IMR-90 (cell line): ENCODE results near the gene HDAC10. TPM values are rescaled to one million over a fixed set of nuclear protein-coding genes. Genes with fewer than 3 reads are reported as not detected.

Experiments
- ATAC-seq: fragments of 200-7000 bp; cut with Tn5 transposase; 2 replicates; pipeline ENCODE4 v1.9.1; 2020; ENCODE audit warnings: low read depth, mild to moderate bottlenecking, moderate library complexity
- BruUV-seq: library from RNA; stranded (reverse); fragments of 400-500 nt; replicated peaks from 2 replicates; lab custom pipeline; 2021; lab: Mats Ljungman, UMichigan
- CTCF ChIA-PET: fragments of 300-600 bp; formaldehyde crosslinking; extraction: SDS; loops from one replicate; lab custom pipeline; 2021; ENCODE audit warnings: antibody characterized with exemption; lab: Yijun Ruan, JAX
- POLR2A ChIA-PET: fragments of 300-600 bp; sonication (Branson Sonifier 250); formaldehyde crosslinking; loops from one replicate; lab custom pipeline; 2022; ENCODE audit warnings: antibody characterized with exemption; ENCODE audit not compliant: unreplicated experiment; lab: Charles Lee
- DNase-seq: peaks from one replicate; pipeline ENCODE4 v3.0.0; 2013
- H2AFZ ChIP-seq: replicated peaks from 2 replicates; pipeline ENCODE3; 2013; ENCODE audit warnings: low read length, mild to moderate bottlenecking; ENCODE audit not compliant: poor library complexity
- H2AK5ac ChIP-seq: 2 replicates; pipeline ENCODE4 v1.6.1; 2013; ENCODE audit warnings: low read depth, low read length, inconsistent platforms
- H2AK9ac ChIP-seq: replicated peaks from 2 replicates; pipeline ENCODE3; 2013; ENCODE audit warnings: mild to moderate bottlenecking, low read depth, low read length, moderate library complexity; ENCODE audit not compliant: poor library complexity
- H2BK120ac ChIP-seq: 2 replicates; pipeline ENCODE4 v1.6.1; 2013; ENCODE audit warnings: low read depth, low read length, inconsistent platforms
- H2BK15ac ChIP-seq: 3 replicates; pipeline ENCODE4 v1.6.1; 2013; ENCODE audit warnings: low read depth, low read length, inconsistent platforms
- H2BK20ac ChIP-seq: 2 replicates; pipeline ENCODE4 v1.6.1; 2013; ENCODE audit warnings: low read depth, mild to moderate bottlenecking, inconsistent platforms, low read length, moderate library complexity
- H2BK5ac ChIP-seq: 2 replicates; pipeline ENCODE4 v1.6.1; 2013; ENCODE audit warnings: mild to moderate bottlenecking, low read depth, low read length, inconsistent platforms; ENCODE audit not compliant: poor library complexity, severe bottlenecking
- H3K14ac ChIP-seq: replicated peaks from 2 replicates; pipeline ENCODE4 v1.6.1; 2013; ENCODE audit warnings: low read depth, low read length, inconsistent platforms
- H3K18ac ChIP-seq: 2 replicates; pipeline ENCODE4 v1.6.1; 2013; ENCODE audit warnings: low read depth, low read length, control low read depth
- H3K23ac ChIP-seq: 2 replicates; pipeline ENCODE4 v1.6.1; 2013; ENCODE audit warnings: low read depth, low read length, inconsistent platforms
- H3K27ac ChIP-seq: 2 replicates; pipeline ENCODE4 v1.5.1; 2013; ENCODE audit warnings: mild to moderate bottlenecking, control low read depth, low read length; ENCODE audit not compliant: insufficient read depth
- H3K27me3 ChIP-seq: 2 replicates; pipeline ENCODE4 v1.6.1; 2013; ENCODE audit warnings: low read length; ENCODE audit not compliant: control insufficient read depth, insufficient read depth
- H3K36me3 ChIP-seq: 2 replicates; pipeline ENCODE4 v1.6.1; 2013; ENCODE audit warnings: low read length, mixed read lengths; ENCODE audit not compliant: control insufficient read depth, insufficient read depth
- H3K4ac ChIP-seq: 2 replicates; pipeline ENCODE4 v1.6.1; 2013; ENCODE audit warnings: low read depth, low read length, inconsistent platforms
- H3K4me1 ChIP-seq: 2 replicates; pipeline ENCODE4 v1.6.1; 2013; ENCODE audit warnings: low read length, mixed read lengths; ENCODE audit not compliant: control insufficient read depth, insufficient read depth
- H3K4me2 ChIP-seq: 2 replicates; pipeline ENCODE4 v1.6.1; 2013; ENCODE audit warnings: low read depth, mild to moderate bottlenecking, control low read depth, low read length, moderate library complexity
- H3K4me3 ChIP-seq: 2 replicates; pipeline ENCODE4 v1.5.1; 2013; ENCODE audit warnings: low read depth, mild to moderate bottlenecking, control low read depth, low read length, moderate library complexity; ENCODE audit not compliant: insufficient read depth
- H3K56ac ChIP-seq: 2 replicates; pipeline ENCODE4 v1.6.1; 2013; ENCODE audit warnings: low read length, inconsistent platforms; ENCODE audit not compliant: insufficient read depth; ENCODE audit errors: extremely low read depth
- H3K79me1 ChIP-seq, 2 experiments: 2 replicates each; pipeline ENCODE4 v1.6.1; 2013; ENCODE audit warnings: low read length in 2 of 2, inconsistent platforms in 1 of 2, low read depth in 1 of 2
- H3K9ac ChIP-seq: 2 replicates; pipeline ENCODE4 v1.6.1; 2013; ENCODE audit warnings: low read depth, low read length, control low read depth
- H3K9me1 ChIP-seq: 2 replicates; pipeline ENCODE4 v1.6.1; 2013; ENCODE audit warnings: low read length, inconsistent platforms; ENCODE audit not compliant: insufficient read depth
- H3K9me3 ChIP-seq: 2 replicates; pipeline ENCODE4 v1.6.1; 2013; ENCODE audit warnings: low read length; ENCODE audit not compliant: control insufficient read depth, insufficient read depth
- H4K20me1 ChIP-seq: 2 replicates; pipeline ENCODE4 v1.6.1; 2013; ENCODE audit warnings: low read length, inconsistent platforms; ENCODE audit not compliant: insufficient read depth
- H4K5ac ChIP-seq: 2 replicates; pipeline ENCODE4 v1.6.1; 2013; ENCODE audit warnings: mild to moderate bottlenecking, low read depth, low read length, control low read depth
- H4K8ac ChIP-seq, 2 experiments: 2 replicates each; pipeline ENCODE4 v1.6.1; 2013; ENCODE audit warnings: low read depth in 2 of 2, low read length in 2 of 2, control low read depth in 1 of 2, inconsistent platforms in 1 of 2
- H4K91ac ChIP-seq: 2 replicates; pipeline ENCODE4 v1.6.1; 2013; ENCODE audit warnings: low read depth, low read length, inconsistent platforms; ENCODE audit not compliant: insufficient read depth
- BHLHE40 ChIP-seq: fragments of 150-350 bp; IDR thresholded peaks from 2 replicates; pipeline ENCODE4 v1.6.1; 2016; ENCODE audit warnings: mild to moderate bottlenecking, low read depth, low read length
- CEBPB ChIP-seq: IDR thresholded peaks from 2 replicates; pipeline ENCODE4 v1.6.1; 2012; ENCODE audit warnings: low read depth, low read length, improper control_type of control experiment
- CHD1 ChIP-seq: IDR thresholded peaks from 2 replicates; pipeline ENCODE4 v1.6.1; 2012; ENCODE audit warnings: low read depth, low read length, improper control_type of control experiment
- CTCF ChIP-seq: conservative IDR thresholded peaks from 2 replicates; pipeline ENCODE4 v1.5.1; 2012; ENCODE audit warnings: mild to moderate bottlenecking, low read depth, low read length, improper control_type of control experiment
- FOS ChIP-seq: fragments of 150-350 bp; IDR thresholded peaks from 2 replicates; pipeline ENCODE4 v1.6.1; 2016; ENCODE audit warnings: low read depth, low read length
- MAFK ChIP-seq: IDR thresholded peaks from 2 replicates; pipeline ENCODE4 v1.6.1; 2012; ENCODE audit warnings: low read depth, low read length, improper control_type of control experiment
- MAZ ChIP-seq: IDR thresholded peaks from 2 replicates; pipeline ENCODE4 v1.6.1; 2012; ENCODE audit warnings: low read depth, mild to moderate bottlenecking, low read length, improper control_type of control experiment, moderate library complexity, borderline replicate concordance
- MXI1 ChIP-seq: IDR thresholded peaks from 2 replicates; pipeline ENCODE4 v1.6.1; 2012; ENCODE audit warnings: low read depth, mild to moderate bottlenecking, low read length, moderate library complexity, borderline replicate concordance
- NFE2L2 ChIP-seq: fragments of 150-350 bp; IDR thresholded peaks from 2 replicates; pipeline ENCODE4 v1.6.1; 2016; ENCODE audit warnings: low read depth, mild to moderate bottlenecking, low read length
- POLR2A ChIP-seq: IDR thresholded peaks from 2 replicates; pipeline ENCODE4 v1.6.1; 2012; ENCODE audit warnings: mild to moderate bottlenecking, low read depth, low read length
- RAD21 ChIP-seq: IDR thresholded peaks from 2 replicates; pipeline ENCODE4 v1.6.1; 2012; ENCODE audit warnings: low read length, improper control_type of control experiment
- RCOR1 ChIP-seq: IDR thresholded peaks from 2 replicates; pipeline ENCODE4 v1.6.1; 2012; ENCODE audit warnings: mild to moderate bottlenecking, low read length, improper control_type of control experiment; ENCODE audit not compliant: insufficient replicate concordance
- RFX5 ChIP-seq: IDR thresholded peaks from 2 replicates; pipeline ENCODE4 v1.8.0; 2012; ENCODE audit warnings: low read depth, mild to moderate bottlenecking, low read length, moderate library complexity
- SMC3 ChIP-seq: fragments of 150-350 bp; IDR thresholded peaks from 2 replicates; pipeline ENCODE4 v1.6.1; 2016; ENCODE audit warnings: low read depth, mild to moderate bottlenecking, antibody characterized with exemption, low read length, moderate library complexity
- USF2 ChIP-seq: fragments of 150-350 bp; IDR thresholded peaks from 2 replicates; pipeline ENCODE4 v1.6.1; 2017; ENCODE audit warnings: mild to moderate bottlenecking, antibody characterized with exemption, low read length, low read depth
- WGBS, 2 experiments: methylation state at CpG; one replicate each; pipeline versions ENCODE4 v1.1.5 to v1.1.7; 2013; ENCODE audit warnings: missing lambda C conversion rate in 2 of 2; ENCODE audit not compliant: insufficient read length in 1 of 2; ENCODE audit errors: extremely low coverage in 2 of 2; 5-methylcytosine and 5-hydroxymethylcytosine counted together
- dilution Hi-C: fragments of 300-500 bp; cut with HindIII; formaldehyde crosslinking; loops from one replicate; pipeline ENCODE4 v1.14.3; 2018; ENCODE audit warnings: low sequenced_read_pairs; ENCODE audit not compliant: unreplicated experiment
- in situ Hi-C: fragments of 300-500 bp; cut with MboI; formaldehyde crosslinking; loops from 3 replicates; pipeline ENCODE4 v1.14.3; 2019; ENCODE audit warnings: low sequenced_read_pairs, inconsistent platforms, mixed read lengths
- intact Hi-C: fragments of 100-400 bp; cut with micrococcal nuclease; formaldehyde crosslinking; loops from 2 replicates; pipeline ENCODE4 v1.10.0; 2022
- polyA plus RNA-seq, 3 experiments: library from polyadenylated mRNA; depleted of rRNA; stranded (reverse); fragments of >200 nt; gene quantifications; 2 replicates each; pipeline ENCODE4 v1.2.3, GENCODE V29; 2012; ENCODE audit warnings: low replicate concordance in 1 of 3
- total RNA-seq: library from RNA; depleted of rRNA; stranded (reverse); fragments of >200 nt; gene quantifications from 2 replicates; pipeline ENCODE4 v1.2.3, GENCODE V29; 2012
- TF ChIP-seq, protein P1 (sequence below): fragments of 150-350 bp; IDR thresholded peaks from 2 replicates; pipeline ENCODE4 v1.6.1; 2016; ENCODE audit warnings: low read depth, mild to moderate bottlenecking, low read length, moderate library complexity, borderline replicate concordance

Gene HDAC10
- total and polyA plus RNA-seq, 2 of the 4 experiments (the other 2 are of a cell fraction) = 3.9 to 35.7 TPM

- H4K91ac ChIP-seq = no peak overlapping the region
- no peaks in the 10 kb centered on the region; the same call in 1 of the 2 replicates for H4K20me1 ChIP-seq
- no peaks in the 10 kb centered on the region for H3K4me1 ChIP-seq
- H3K9me3 ChIP-seq = no peaks in the 10 kb centered on the region
- ChIA-PET CTCF (interaction anchor here (1.6 kb wide), 1 partner anchor 13 kb away, joined by 4 read pairs; no protein-coding TSS in a partner anchor), POLR2A (no interaction called here)
- no peak overlapping the region for H3K56ac ChIP-seq
- intact Hi-C loops = no loop called here
- dilution Hi-C loops = no loop called here
- WGBS, 2 experiments = 100% methylated on average over 3 of the region's 25 CpGs; no CpG with 5 or more reads in 1 of the 2 experiments
- H2BK20ac ChIP-seq = no peak overlapping the region
- no peak overlapping the region for H3K4me3 ChIP-seq
- H3K9me1 ChIP-seq = peaks cover 3% of the 10 kb centered on the region; the same call in 1 of the 2 replicates
- H4K5ac ChIP-seq = no peak overlapping the region
- H3K14ac ChIP-seq = no peak overlapping the region
- ATAC-seq (no peak), DNase-seq (no peak)
- peak overlapping the region; percentile 28 for H2AK9ac ChIP-seq
- H3K36me3 ChIP-seq = peaks cover 51% of the 10 kb centered on the region
- no peak overlapping the region for H3K18ac ChIP-seq
- in situ Hi-C loops = no loop called here
- no peak overlapping the region for H3K9ac ChIP-seq
- no peak overlapping the region for H2BK120ac ChIP-seq
- no peak overlapping the region for H2BK5ac ChIP-seq
- no peaks in the 10 kb centered on the region for H3K27me3 ChIP-seq
- H2AK5ac ChIP-seq = no peak overlapping the region
- no peak overlapping the region for H3K4me2 ChIP-seq
- H3K4ac ChIP-seq = no peak overlapping the region
- TF ChIP-seq RFX5 (no peak), MAFK (no peak), RAD21 (no peak), BHLHE40 (no peak), POLR2A (no peak), FOS (no peak), MXI1 (no peak), CTCF (no peak), USF2 (no peak), CHD1 (no peak), NFE2L2 (no peak), SMC3 (no peak), RCOR1 (no peak), MAZ (no peak), CEBPB (no peak)
- TF ChIP-seq, protein P1, sequence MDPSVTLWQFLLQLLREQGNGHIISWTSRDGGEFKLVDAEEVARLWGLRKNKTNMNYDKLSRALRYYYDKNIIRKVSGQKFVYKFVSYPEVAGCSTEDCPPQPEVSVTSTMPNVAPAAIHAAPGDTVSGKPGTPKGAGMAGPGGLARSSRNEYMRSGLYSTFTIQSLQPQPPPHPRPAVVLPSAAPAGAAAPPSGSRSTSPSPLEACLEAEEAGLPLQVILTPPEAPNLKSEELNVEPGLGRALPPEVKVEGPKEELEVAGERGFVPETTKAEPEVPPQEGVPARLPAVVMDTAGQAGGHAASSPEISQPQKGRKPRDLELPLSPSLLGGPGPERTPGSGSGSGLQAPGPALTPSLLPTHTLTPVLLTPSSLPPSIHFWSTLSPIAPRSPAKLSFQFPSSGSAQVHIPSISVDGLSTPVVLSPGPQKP = no peak
- no peak overlapping the region for H4K8ac ChIP-seq
- BruUV-seq = no TSS peak
- peaks cover 0 to 18% of the 10 kb centered on the region in 2 experiments; a peak in 1 of 4 replicates for H3K79me1 ChIP-seq
- H2AFZ ChIP-seq = no peak overlapping the region
- H3K23ac ChIP-seq = no peak overlapping the region
- H3K27ac ChIP-seq = no peak overlapping the region
- H2BK15ac ChIP-seq = no peak overlapping the region
Observed at GRCh38 chr22:50227579-50228215, 23.4 kb downstream of the HDAC10 start.
